ENCODE results near the gene NR1I2.

Gene NR1I2

DNA sequence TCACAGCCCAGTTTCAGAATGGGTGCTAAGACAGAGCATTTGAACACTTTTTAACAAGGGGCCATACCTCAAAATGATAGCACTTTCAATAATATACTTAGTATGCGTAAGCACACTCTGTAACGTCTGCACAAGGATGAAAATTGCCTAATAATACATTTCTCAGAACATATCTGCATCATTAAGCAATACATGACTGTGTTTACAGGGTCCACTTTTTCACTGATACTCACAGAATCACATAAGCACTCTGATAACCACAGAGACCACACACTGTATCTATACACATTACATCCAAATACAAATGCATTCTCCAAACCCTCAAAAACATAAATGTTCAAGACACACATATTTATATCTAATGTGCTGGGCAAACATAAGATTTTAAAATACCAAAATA lies 79.8 kb downstream of the NR1I2 start:
- Histone ChIP-seq H3K4me3 (ENCODE audit: low read depth in 1 of 2, low read length in 1 of 2) (no peak overlapping the region), H3K36me3 (peaks cover 38% of the 10 kb centered on the region), H3K9me3 (no peaks in the 10 kb centered on the region), H3K27me3 (no peaks in the 10 kb centered on the region), H3K4me1 (ENCODE audit: control insufficient read depth in 1 of 2, insufficient read depth in 1 of 2, low read depth in 1 of 2, low read length in 1 of 2) (no peaks in the 10 kb centered on the region), H3K27ac (no peak overlapping the region)
- TF ChIP-seq, protein P1, sequence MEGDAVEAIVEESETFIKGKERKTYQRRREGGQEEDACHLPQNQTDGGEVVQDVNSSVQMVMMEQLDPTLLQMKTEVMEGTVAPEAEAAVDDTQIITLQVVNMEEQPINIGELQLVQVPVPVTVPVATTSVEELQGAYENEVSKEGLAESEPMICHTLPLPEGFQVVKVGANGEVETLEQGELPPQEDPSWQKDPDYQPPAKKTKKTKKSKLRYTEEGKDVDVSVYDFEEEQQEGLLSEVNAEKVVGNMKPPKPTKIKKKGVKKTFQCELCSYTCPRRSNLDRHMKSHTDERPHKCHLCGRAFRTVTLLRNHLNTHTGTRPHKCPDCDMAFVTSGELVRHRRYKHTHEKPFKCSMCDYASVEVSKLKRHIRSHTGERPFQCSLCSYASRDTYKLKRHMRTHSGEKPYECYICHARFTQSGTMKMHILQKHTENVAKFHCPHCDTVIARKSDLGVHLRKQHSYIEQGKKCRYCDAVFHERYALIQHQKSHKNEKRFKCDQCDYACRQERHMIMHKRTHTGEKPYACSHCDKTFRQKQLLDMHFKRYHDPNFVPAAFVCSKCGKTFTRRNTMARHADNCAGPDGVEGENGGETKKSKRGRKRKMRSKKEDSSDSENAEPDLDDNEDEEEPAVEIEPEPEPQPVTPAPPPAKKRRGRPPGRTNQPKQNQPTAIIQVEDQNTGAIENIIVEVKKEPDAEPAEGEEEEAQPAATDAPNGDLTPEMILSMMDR (IDR thresholded peaks at IDR 0.05): no peak

DNA sequence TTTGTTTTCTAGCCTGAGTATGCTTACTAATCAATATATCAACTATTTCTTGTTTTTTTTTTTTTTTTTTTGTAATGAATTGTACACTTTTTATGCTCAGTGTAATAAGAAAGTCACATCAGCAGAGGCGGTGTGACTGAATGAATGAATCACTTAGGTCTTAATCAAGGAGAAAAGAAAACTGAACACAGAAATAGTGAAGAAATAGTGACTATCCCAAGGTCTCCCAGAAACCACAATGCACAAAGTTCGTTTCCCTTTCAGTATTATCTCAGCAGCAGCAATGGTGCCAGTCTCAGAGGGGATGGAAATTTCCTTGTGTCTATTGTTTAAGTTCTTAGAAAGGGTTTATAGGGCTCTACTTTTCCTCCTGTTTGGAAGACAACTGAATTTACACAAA lies 80.7 kb downstream of the NR1I2 start:
- Histone ChIP-seq H3K27ac (no peak overlapping the region), H3K36me3 (peaks cover 38% of the 10 kb centered on the region), H3K4me1 (ENCODE audit: control insufficient read depth in 1 of 2, insufficient read depth in 1 of 2, low read depth in 1 of 2, low read length in 1 of 2) (no peaks in the 10 kb centered on the region), H3K4me3 (ENCODE audit: low read depth in 1 of 2, low read length in 1 of 2) (no peak overlapping the region), H3K27me3 (no peaks in the 10 kb centered on the region), H3K9me3 (no peaks in the 10 kb centered on the region)
- TF ChIP-seq, protein P1 (IDR thresholded peaks at IDR 0.05): no peak

GRCh38 chr3:119864476-119864875 lies 82.6 kb downstream of the NR1I2 start:
- Histone ChIP-seq H3K27me3 (no peaks in the 10 kb centered on the region), H3K9me3 (no peaks in the 10 kb centered on the region), H3K36me3 (peaks cover 35% of the 10 kb centered on the region), H3K4me1 (ENCODE audit: control insufficient read depth in 1 of 2, insufficient read depth in 1 of 2, low read depth in 1 of 2, low read length in 1 of 2) (no peaks in the 10 kb centered on the region), H3K4me3 (ENCODE audit: low read depth in 1 of 2, low read length in 1 of 2) (no peak overlapping the region), H3K27ac (no peak overlapping the region)
- TF ChIP-seq, protein P1 (IDR thresholded peaks at IDR 0.05): no peak
